HepG2 (cell line): ENCODE results near the gene KCNIP4. TPM values are rescaled to one million over a fixed set of nuclear protein-coding genes. Genes with fewer than 3 reads are reported as not detected.

Experiments used
- AHDC1 ChIP-seq: sonication (generic); formaldehyde crosslinking; IDR thresholded peaks from 2 replicates; pipeline ENCODE4 v1.5.1; 2020; ENCODE audit warnings: mild to moderate bottlenecking, missing genetic modification reagents, borderline replicate concordance
- ATF1 ChIP-seq: IDR thresholded peaks from 2 replicates; pipeline ENCODE4 v1.6.1; 2016; ENCODE audit warnings: mild to moderate bottlenecking, control low read depth
- DPF2 ChIP-seq: sonication (generic); formaldehyde crosslinking; IDR thresholded peaks from 2 replicates; pipeline ENCODE4 v1.4.0; 2020; ENCODE audit warnings: mild to moderate bottlenecking, low read depth, missing genetic modification reagents, borderline replicate concordance
- EP300 ChIP-seq, 3 experiments: sonication (generic) in 1 of 3; formaldehyde crosslinking in 1 of 3; IDR thresholded peaks; 2 replicates each; pipeline versions ENCODE4 v1.5.1 to v1.6.1; 2011 to 2020; ENCODE audit warnings: low read depth in 2 of 3, low read length in 2 of 3, borderline replicate concordance in 1 of 3, improper control_type of control experiment in 1 of 3, mild to moderate bottlenecking in 1 of 3, missing genetic modification reagents in 1 of 3, moderate library complexity in 1 of 3
- FOXM1 ChIP-seq: sonication (generic); formaldehyde crosslinking; IDR thresholded peaks from 2 replicates; pipeline ENCODE4 v1.5.0; 2020; ENCODE audit warnings: missing genetic modification reagents
- FOXO1 ChIP-seq: sonication (generic); formaldehyde crosslinking; IDR thresholded peaks from 2 replicates; pipeline ENCODE4 v1.4.0; 2020; ENCODE audit warnings: missing genetic modification reagents
- HNF4A ChIP-seq: sonication (generic); formaldehyde crosslinking; IDR thresholded peaks from 2 replicates; pipeline ENCODE4 v1.4.0; 2020; ENCODE audit warnings: missing genetic modification reagents
- NCOR1 ChIP-seq: fragments of 200-600 bp; sonication (generic); IDR thresholded peaks from 2 replicates; pipeline ENCODE4 v1.7.0; 2017; ENCODE audit warnings: antibody characterized with exemption, low read length, borderline replicate concordance
- RCOR2 ChIP-seq: IDR thresholded peaks from 2 replicates; pipeline ENCODE4 v1.6.1; 2016; ENCODE audit warnings: missing biosample characterization, missing genetic modification reagents
- RXRB ChIP-seq: IDR thresholded peaks from 2 replicates; pipeline ENCODE4 v1.6.1; 2016; ENCODE audit warnings: borderline replicate concordance, missing genetic modification reagents, missing compliant biosample characterization
- SOX13 ChIP-seq, 3 experiments: fragments of 450-650 bp in 1 of 3; sonication (generic) in 1 of 3; formaldehyde crosslinking in 1 of 3; IDR thresholded peaks in 2 of 3; conservative IDR thresholded peaks in 1 of 3; 2 replicates each; pipeline versions ENCODE4 v1.5.0 to v1.6.1; 2016 to 2020; ENCODE audit warnings: antibody characterized with exemption in 1 of 3, mild to moderate bottlenecking in 1 of 3, missing compliant biosample characterization in 1 of 3, missing genetic modification reagents in 1 of 3, moderate library complexity in 1 of 3
- SOX6 ChIP-seq, 2 experiments: fragments of 450-650 bp in 1 of 2; sonication (generic) in 1 of 2; formaldehyde crosslinking in 1 of 2; IDR thresholded peaks; 2 replicates each; pipeline versions ENCODE4 v1.4.0 to v1.6.1; 2017 to 2020; ENCODE audit warnings: antibody characterized with exemption in 1 of 2, mild to moderate bottlenecking in 1 of 2, missing genetic modification reagents in 1 of 2
- ZC3H4 ChIP-seq: sonication (generic); formaldehyde crosslinking; IDR thresholded peaks from 2 replicates; pipeline ENCODE4 v1.4.0; 2020; ENCODE audit warnings: missing genetic modification reagents, borderline replicate concordance
- ZKSCAN1 ChIP-seq: fragments of 150-350 bp; IDR thresholded peaks from 2 replicates; pipeline ENCODE4 v1.6.1; 2014; ENCODE audit warnings: low read length
- ZNF160 ChIP-seq: sonication (generic); formaldehyde crosslinking; IDR thresholded peaks from 2 replicates; pipeline ENCODE4 v1.8.0; 2022; ENCODE audit warnings: mild to moderate bottlenecking, inconsistent platforms, missing genetic modification reagents
- ZNF264 ChIP-seq: sonication (generic); formaldehyde crosslinking; IDR thresholded peaks from 2 replicates; pipeline ENCODE4 v1.4.0; 2020; ENCODE audit warnings: missing genetic modification reagents
- ZNF570 ChIP-seq: sonication (generic); formaldehyde crosslinking; IDR thresholded peaks from 2 replicates; pipeline ENCODE4 v1.4.0; 2020; ENCODE audit warnings: mild to moderate bottlenecking, missing genetic modification reagents, borderline replicate concordance
- polyA plus RNA-seq, 8 experiments: library from polyadenylated mRNA; depleted of rRNA in 3 of 8; stranded (reverse) in 7 of 8; unstranded in 1 of 8; fragments of >200 nt; fragmentation: Illumina TruSeq in 4 of 8; extraction: Trizol in 4 of 8; gene quantifications; 2 replicates each; pipeline versions ENCODE4 v1.2.1 to v1.2.3, GENCODE V29; 2011 to 2016; ENCODE audit warnings: low read depth in 4 of 8, missing spikeins in 1 of 8, mixed read lengths in 1 of 8; ENCODE audit not compliant: insufficient read depth in 1 of 8
- total RNA-seq, 5 experiments: library from RNA; depleted of rRNA; stranded (reverse); fragments of >200 nt; fragmentation: Illumina TruSeq; extraction: Trizol; gene quantifications; 2 replicates each; pipeline ENCODE4 v1.2.3, GENCODE V29; 2016; ENCODE audit warnings: low read depth in 1 of 5
- TF ChIP-seq, protein P1 (sequence below): sonication (generic); formaldehyde crosslinking; conservative IDR thresholded peaks from 2 replicates; pipeline ENCODE4 v1.8.1; 2023; ENCODE audit warnings: missing genetic modification reagents
- TF ChIP-seq, protein P2 (sequence below): sonication (generic); formaldehyde crosslinking; IDR thresholded peaks from 2 replicates; pipeline ENCODE4 v1.5.0; 2020; ENCODE audit warnings: missing genetic modification reagents, mild to moderate bottlenecking, borderline replicate concordance

KCNIP4 gene
- total and polyA plus RNA-seq, 2 of the 13 experiments (the other 11 are each of a cell fraction or from before 2014, with no cell fraction given): 0.09 TPM; not detected in 1

GRCh38 chr4:21205821-21206531 is 742.6 kb downstream of the KCNIP4 start (continued):
- TF ChIP-seq NCOR1: peak; percentile 77; the same call in 1 of the 2 replicates
- peak; percentile 29 to 69; a peak in 2 of 4 replicates for TF ChIP-seq EP300 (IDR thresholded peaks at IDR 0.05; ENCODE audit: low read depth in 2 of 2, low read length in 2 of 2)
- peak; percentile 59; the same call in 1 of the 2 replicates for TF ChIP-seq EP300 (CRISPR knock-in tag; IDR thresholded peaks at IDR 0.05; ENCODE audit: borderline replicate concordance)
- peak; percentile 36; the same call in 1 of the 2 replicates for TF ChIP-seq DPF2 (CRISPR knock-in tag)
- TF ChIP-seq FOXO1 (CRISPR knock-in tag): 0 out of 2 replicates have a peak, but pooled peaks have one; percentile 9
- TF ChIP-seq RXRB: peak; percentile 41; the same call in 1 of the 2 replicates
- no peak for TF ChIP-seq ZNF160 (CRISPR knock-in tag)
- peak; percentile 34; the same call in 1 of the 2 replicates for TF ChIP-seq ATF1
- TF ChIP-seq ZC3H4 (CRISPR knock-in tag): no peak
- no peak for TF ChIP-seq SOX6 (IDR thresholded peaks at IDR 0.05)
- peak; percentile 97 for TF ChIP-seq SOX6 (CRISPR knock-in tag; IDR thresholded peaks at IDR 0.05)
- TF ChIP-seq ZNF570 (CRISPR knock-in tag): no peak
- TF ChIP-seq AHDC1 (CRISPR knock-in tag): peak; percentile 54; the same call in 1 of the 2 replicates
- TF ChIP-seq ZKSCAN1: peak; percentile 80; the same call in 1 of the 2 replicates
- TF ChIP-seq, protein P1, sequence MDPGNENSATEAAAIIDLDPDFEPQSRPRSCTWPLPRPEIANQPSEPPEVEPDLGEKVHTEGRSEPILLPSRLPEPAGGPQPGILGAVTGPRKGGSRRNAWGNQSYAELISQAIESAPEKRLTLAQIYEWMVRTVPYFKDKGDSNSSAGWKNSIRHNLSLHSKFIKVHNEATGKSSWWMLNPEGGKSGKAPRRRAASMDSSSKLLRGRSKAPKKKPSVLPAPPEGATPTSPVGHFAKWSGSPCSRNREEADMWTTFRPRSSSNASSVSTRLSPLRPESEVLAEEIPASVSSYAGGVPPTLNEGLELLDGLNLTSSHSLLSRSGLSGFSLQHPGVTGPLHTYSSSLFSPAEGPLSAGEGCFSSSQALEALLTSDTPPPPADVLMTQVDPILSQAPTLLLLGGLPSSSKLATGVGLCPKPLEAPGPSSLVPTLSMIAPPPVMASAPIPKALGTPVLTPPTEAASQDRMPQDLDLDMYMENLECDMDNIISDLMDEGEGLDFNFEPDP (CRISPR knock-in tag): no peak
- peak; percentile 62 for TF ChIP-seq HNF4A (CRISPR knock-in tag)
- 0 out of 2 replicates have a peak, but pooled peaks have one; percentile 55 for TF ChIP-seq RCOR2 (CRISPR knock-in tag)
- no peak for TF ChIP-seq FOXM1 (CRISPR knock-in tag)
- TF ChIP-seq SOX13 (IDR thresholded peaks at IDR 0.05): peak; percentile 64
- peak in 1 of 2 experiments; percentile 99; a peak in 2 of 4 replicates for TF ChIP-seq SOX13 (CRISPR knock-in tag; conservative IDR thresholded peaks at IDR 0.05 in 1 of 2, IDR thresholded peaks at IDR 0.05 in 1 of 2)
- TF ChIP-seq, protein P2, sequence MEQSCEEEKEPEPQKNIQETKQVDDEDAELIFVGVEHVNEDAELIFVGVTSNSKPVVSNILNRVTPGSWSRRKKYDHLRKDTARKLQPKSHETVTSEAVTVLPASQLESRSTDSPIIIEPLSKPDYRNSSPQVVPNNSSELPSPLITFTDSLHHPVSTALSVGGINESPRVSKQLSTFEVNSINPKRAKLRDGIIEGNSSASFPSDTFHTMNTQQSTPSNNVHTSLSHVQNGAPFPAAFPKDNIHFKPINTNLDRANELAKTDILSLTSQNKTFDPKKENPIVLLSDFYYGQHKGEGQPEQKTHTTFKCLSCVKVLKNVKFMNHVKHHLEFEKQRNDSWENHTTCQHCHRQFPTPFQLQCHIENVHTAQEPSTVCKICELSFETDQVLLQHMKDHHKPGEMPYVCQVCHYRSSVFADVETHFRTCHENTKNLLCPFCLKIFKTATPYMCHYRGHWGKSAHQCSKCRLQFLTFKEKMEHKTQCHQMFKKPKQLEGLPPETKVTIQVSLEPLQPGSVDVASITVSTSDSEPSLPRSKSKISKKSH (CRISPR knock-in tag): no peak
- TF ChIP-seq ZNF264 (CRISPR knock-in tag): peak; percentile 90
